GM12878 (cell line): ENCODE results near the gene SLC24A3.

ENCODE experiments used
- ASH2L ChIP-seq: fragments of 300-600, 200-600 bp; sonication (generic); IDR thresholded peaks from 2 replicates; pipeline ENCODE4 v1.6.1; 2017; ENCODE audit warnings: low read depth, mild to moderate bottlenecking, borderline replicate concordance
- BMI1 ChIP-seq: fragments of 450-650 bp; IDR thresholded peaks from 2 replicates; pipeline ENCODE4 v1.6.1; 2016; ENCODE audit warnings: mild to moderate bottlenecking, moderate library complexity, borderline replicate concordance
- CREM ChIP-seq: IDR thresholded peaks from 2 replicates; pipeline ENCODE4 v1.6.1; 2014; ENCODE audit warnings: antibody characterized with exemption, low read depth
- GABPA ChIP-seq: IDR thresholded peaks from 2 replicates; pipeline ENCODE4 v1.6.1; 2014; ENCODE audit warnings: antibody characterized with exemption, low read depth, mild to moderate bottlenecking, inconsistent platforms
- IRF4 ChIP-seq: IDR thresholded peaks from 2 replicates; pipeline ENCODE4 v1.6.1; 2011; ENCODE audit warnings: low read depth, low read length
- JUNB ChIP-seq: IDR thresholded peaks from 2 replicates; pipeline ENCODE4 v1.6.1; 2016; ENCODE audit warnings: antibody characterized with exemption, mild to moderate bottlenecking
- MYB ChIP-seq: fragments of 150-350 bp; IDR thresholded peaks from 2 replicates; pipeline ENCODE4 v1.6.1; 2014; ENCODE audit warnings: mild to moderate bottlenecking, low read depth, low read length, borderline replicate concordance
- POLR2AphosphoS2 ChIP-seq: IDR thresholded peaks from 2 replicates; pipeline ENCODE4 v1.6.1; 2011; ENCODE audit warnings: low read depth, mild to moderate bottlenecking, low read length, improper control_type of control experiment, moderate library complexity
- SMC3 ChIP-seq: IDR thresholded peaks from 2 replicates; pipeline ENCODE4 v1.6.1; 2011; ENCODE audit warnings: low read length, improper control_type of control experiment, borderline replicate concordance
- TF ChIP-seq, protein P1 (sequence below): fragments of 150-350 bp; IDR thresholded peaks from 2 replicates; pipeline ENCODE4 v1.6.1; 2016; ENCODE audit warnings: low read depth, low read length

DNA sequence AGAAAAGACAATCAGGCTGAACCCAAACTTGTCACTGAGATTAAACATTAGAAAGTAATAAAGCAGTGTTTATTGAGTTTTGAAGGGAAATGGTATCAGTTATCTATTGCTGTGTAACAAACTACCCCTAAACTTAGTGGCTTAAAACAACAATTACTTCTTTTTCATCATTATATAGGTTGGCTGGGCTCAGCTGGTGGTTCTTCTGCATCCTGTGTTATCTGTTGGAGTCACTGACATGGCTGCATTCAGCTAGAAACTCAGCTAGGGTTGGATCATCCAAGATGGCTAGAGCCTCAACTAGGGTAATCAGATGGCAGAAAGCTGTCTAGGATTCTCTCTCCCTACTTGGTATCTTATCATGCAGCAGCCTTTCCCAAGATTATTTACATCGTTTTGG is 533.1 kb downstream of the SLC24A3 start:
- TF ChIP-seq CREM (no peak), JUNB (no peak), IRF4 (no peak), ASH2L (no peak), BMI1 (no peak), SMC3 (no peak), MYB (no peak), POLR2AphosphoS2 (no peak), GABPA (no peak)
- TF ChIP-seq, protein P1, sequence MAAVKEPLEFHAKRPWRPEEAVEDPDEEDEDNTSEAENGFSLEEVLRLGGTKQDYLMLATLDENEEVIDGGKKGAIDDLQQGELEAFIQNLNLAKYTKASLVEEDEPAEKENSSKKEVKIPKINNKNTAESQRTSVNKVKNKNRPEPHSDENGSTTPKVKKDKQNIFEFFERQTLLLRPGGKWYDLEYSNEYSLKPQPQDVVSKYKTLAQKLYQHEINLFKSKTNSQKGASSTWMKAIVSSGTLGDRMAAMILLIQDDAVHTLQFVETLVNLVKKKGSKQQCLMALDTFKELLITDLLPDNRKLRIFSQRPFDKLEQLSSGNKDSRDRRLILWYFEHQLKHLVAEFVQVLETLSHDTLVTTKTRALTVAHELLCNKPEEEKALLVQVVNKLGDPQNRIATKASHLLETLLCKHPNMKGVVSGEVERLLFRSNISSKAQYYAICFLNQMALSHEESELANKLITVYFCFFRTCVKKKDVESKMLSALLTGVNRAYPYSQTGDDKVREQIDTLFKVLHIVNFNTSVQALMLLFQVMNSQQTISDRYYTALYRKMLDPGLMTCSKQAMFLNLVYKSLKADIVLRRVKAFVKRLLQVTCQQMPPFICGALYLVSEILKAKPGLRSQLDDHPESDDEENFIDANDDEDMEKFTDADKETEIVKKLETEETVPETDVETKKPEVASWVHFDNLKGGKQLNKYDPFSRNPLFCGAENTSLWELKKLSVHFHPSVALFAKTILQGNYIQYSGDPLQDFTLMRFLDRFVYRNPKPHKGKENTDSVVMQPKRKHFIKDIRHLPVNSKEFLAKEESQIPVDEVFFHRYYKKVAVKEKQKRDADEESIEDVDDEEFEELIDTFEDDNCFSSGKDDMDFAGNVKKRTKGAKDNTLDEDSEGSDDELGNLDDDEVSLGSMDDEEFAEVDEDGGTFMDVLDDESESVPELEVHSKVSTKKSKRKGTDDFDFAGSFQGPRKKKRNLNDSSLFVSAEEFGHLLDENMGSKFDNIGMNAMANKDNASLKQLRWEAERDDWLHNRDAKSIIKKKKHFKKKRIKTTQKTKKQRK: no peak
